ENCODE results near the gene PARVA.

GRCh38 chr11:12393691-12394090 lies 16.3 kb downstream of the PARVA start:
- TF ChIP-seq CTCF (IDR thresholded peaks at IDR 0.05) (no peak), ZFX (IDR thresholded peaks at IDR 0.05; ENCODE audit: borderline replicate concordance) (no peak)
